Measurements from ENCODE around the gene IDUA.

- TF ChIP-seq CTCF (IDR thresholded peaks at IDR 0.05; ENCODE audit: insufficient read depth, low read length) (no peak), POLR2AphosphoS5 (IDR thresholded peaks at IDR 0.05; ENCODE audit: low read depth) (no peak), REST (IDR thresholded peaks at IDR 0.05; ENCODE audit: insufficient replicate concordance, low read depth) (no peak), SPI1 (IDR thresholded peaks at IDR 0.05; ENCODE audit: borderline replicate concordance, low read depth) (peak; percentile 83)
Measured at GRCh38 chr4:978957-979701, 7.7 kb upstream of the IDUA start.

Data from HL-60 (cell line).